NCI-H2107 (cell line): ENCODE data around the gene ACER3.
"Not testable (repeated sequence)": the region's sequence is repeated elsewhere in the genome, so short reads cannot be mapped to it uniquely, and the experiment has no call there.

Source experiments
- DNase-seq: peaks from one replicate; lab custom pipeline; 2025; lab: John Stamatoyannopoulos, UW

ACER3 gene

GRCh38 chr11:76860539-76861475, at the start of gene ACER3:
ACER3 (plus strand) TSS chr11:76860918; CDS start chr11:76860977, 59 bp downstream.
- DNase-seq: peak; percentile 54

DNA sequence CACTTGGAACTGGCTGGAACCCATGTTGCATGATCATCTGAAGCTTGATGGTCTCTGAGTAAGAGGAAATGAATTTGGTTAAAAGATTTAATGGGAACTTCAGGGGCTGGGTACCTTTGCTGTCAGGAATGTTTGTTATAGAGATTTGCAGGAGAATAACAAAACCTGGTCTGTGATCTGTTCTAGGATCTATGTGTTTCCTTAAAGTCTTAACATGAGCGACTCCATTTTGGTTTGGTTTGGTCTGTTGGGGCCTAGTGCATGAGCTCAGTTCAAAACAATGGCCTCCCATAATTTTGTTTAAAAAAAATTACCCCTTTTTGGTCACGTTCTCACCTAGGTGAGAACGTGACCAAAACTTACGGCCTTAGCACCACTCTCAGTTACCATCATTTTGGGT, 49.5 kb upstream of the ACER3 start:
- DNase-seq: no peak

- DNase-seq: no peak
Measured at GRCh38 chr11:76814414-76814813, 46.3 kb upstream of the ACER3 start.

DNA sequence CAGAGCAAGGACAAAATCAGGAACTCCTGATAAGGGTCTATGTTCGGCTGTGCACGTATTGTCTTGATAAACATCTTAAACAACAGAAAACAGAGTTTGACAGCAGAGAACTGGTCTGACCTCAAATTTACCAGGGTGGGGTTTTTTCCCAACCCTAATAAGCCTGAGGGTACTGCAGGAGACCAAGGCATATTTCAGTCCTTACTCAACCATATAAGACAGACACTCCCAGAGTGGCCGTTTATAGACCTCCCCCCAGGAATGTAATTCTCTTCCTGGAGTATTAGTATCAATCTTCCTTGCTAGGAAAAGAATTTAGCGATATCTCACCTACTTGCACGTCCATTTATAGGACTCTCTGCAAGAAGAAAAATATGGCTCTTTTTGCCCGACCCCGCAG, 45.0 kb upstream of the ACER3 start:
- not testable (repeated sequence) for DNase-seq

DNA sequence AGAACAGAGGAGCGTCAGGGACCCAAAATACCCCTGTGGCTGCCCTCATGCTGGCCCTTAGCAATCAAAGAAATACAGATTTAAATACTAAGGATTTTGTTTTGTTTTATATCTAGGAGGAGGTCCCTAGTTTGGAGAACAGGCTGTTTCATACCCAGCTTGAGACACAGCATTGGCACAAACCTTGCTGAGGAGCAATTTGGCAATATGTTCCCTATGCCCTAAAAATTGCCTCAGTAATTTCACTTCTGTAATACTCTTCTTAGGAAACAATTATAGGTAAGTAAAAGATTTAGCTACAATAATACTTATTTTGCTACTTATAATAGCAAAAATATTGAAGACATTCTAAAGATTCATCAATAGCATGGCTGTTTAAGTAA, 40.5 kb upstream of the ACER3 start:
- DNase-seq: no peak

- not testable (repeated sequence) for DNase-seq
Measured at GRCh38 chr11:76821396-76821795, 39.3 kb upstream of the ACER3 start.

DNA sequence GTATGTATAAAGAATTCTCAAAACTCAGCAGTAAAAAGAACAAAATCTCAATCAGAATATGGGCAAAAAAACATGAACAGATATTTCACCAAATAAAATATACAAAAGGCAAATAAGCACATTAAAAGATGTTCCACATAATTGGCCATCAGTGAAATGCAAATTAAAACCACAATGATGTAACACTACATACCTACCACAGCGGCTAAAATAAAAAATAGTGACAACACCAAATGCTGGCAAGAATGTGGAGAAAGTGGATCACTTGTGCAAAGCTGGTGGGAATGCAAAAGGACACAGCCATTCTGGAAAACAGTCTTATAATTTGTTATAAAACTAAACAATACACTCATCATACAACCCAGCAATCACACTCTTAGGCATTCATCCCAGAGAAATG, 38.3 kb upstream of the ACER3 start:
- no peak for DNase-seq

GRCh38 chr11:76823481-76824028, 37.2 kb upstream of the ACER3 start:
- no peak for DNase-seq

DNA sequence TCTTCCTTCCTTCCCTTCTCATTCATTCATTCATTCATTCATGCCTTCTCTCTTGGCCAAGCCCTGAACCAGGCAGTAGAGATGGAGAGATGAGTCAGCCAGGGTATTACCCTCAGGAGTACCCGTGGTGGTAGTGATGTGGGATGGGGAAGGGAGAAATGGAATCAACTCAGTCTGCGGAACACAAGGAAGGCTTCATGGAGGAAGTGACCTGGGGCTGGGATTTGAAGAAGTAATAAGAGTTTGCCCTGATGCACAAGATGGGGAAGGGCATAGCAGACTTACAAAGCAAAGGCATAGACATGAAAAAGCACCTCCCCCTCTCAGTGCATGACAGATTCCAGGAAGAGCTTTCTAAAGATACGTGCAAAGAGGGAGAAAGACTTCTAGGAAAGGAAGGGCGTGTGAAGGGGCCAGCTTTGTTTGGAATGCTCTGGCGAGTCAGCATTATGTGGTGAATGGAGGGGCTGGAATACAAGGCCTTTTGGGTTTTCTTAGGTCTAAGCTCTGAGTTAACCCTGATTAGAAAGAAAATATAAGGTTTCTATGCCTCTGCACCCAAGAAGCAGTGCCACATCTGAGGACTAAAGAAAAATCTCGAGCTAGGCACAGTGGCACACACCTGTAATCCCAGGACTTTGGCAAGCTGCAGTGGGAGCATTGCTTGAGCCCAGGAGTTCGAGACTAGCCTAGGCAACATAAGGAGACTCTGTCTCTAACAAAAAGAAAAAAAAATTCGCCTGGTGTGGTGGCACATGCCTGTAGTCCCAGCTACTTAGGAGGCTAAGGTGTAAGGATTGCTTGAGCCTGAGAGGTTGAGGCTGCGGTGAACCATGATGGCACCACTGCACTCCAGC, 36.4 kb upstream of the ACER3 start:
- DNase-seq: no peak

DNA sequence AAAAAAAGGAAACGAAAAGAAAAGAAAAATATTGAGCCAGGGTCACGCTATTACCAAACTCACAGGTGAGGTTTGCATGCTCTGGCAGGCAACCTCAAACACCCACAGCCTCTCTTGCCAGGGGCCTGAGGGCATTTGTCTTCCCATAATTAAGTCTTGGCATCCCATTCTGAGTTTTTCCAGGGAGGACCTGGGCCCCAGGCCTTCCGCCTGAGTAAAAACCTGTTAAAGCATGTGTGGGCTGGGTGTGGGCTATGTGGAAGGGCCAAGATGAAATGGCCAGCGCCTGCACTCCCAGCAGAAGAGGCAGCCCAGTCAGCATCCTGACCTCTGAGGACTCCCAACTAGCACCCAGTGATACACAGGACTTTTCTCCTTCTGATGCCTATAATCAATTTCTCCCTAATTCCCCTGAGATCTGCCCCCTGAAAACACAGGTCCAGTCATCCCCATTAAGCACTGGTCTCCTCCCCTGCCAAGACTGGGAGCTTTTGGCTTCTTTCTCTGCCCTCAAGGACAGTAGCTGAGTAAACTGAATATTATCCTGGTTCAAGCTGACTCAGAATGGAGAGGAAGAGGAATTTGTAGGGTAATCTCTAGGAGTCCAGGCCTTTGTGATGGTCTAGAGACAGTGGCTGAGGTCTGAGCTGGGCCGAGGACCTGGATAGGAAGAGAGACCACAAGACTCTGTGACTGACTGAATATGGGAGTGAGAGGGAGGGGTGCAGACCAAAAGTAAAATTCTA, 35.6 kb upstream of the ACER3 start:
- DNase-seq: no peak

GRCh38 chr11:76825726-76826396, 34.9 kb upstream of the ACER3 start:
- DNase-seq: no peak

DNA sequence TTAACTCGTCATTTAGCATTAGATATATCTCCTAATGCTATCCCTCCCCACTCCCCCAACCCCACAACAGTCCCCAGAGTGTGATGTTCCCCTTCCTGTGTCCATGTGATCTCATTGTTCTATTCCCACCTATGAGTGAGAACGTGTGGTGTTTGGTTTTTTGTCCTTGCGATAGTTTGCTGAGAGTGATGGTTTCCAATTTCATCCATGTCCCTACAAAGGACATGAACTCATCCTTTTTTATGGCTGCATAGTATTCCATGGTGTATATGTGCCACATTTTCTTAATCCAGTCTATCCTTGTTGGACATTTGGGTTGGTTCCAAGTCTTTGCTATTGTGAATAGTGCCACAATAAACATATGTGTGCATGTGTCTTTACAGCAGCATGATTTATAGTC, 34.2 kb upstream of the ACER3 start:
- not testable (repeated sequence) for DNase-seq

DNA sequence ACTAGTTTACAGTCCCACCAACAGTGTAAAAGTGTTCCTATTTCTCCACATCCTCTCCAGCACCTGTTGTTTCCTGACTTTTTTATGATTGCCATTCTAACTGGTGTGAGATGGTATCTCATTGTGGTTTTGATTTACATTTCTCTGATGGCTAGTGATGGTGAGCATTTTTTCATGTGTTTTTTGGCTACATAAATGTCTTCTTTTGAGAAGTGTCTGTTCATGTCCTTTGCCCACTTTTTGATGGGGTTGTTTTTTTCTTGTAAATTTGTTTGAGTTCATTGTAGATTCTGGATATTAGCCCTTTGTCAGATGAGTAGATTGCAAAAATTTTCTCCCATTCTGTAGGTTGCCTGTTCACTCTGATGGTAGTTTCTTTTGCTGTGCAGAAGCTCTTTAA, 33.7 kb upstream of the ACER3 start:
- DNase-seq: not testable (repeated sequence)

- DNase-seq: no peak
Measured at GRCh38 chr11:76830639-76831327, 29.9 kb upstream of the ACER3 start.

GRCh38 chr11:76831686-76832310, 28.9 kb upstream of the ACER3 start:
- DNase-seq: no peak

GRCh38 chr11:76832361-76832760, 28.4 kb upstream of the ACER3 start:
- no peak for DNase-seq

GRCh38 chr11:76834151-76834550, 26.6 kb upstream of the ACER3 start:
- no peak for DNase-seq

- DNase-seq: no peak
Measured at GRCh38 chr11:76835036-76835435, 25.7 kb upstream of the ACER3 start.

DNA sequence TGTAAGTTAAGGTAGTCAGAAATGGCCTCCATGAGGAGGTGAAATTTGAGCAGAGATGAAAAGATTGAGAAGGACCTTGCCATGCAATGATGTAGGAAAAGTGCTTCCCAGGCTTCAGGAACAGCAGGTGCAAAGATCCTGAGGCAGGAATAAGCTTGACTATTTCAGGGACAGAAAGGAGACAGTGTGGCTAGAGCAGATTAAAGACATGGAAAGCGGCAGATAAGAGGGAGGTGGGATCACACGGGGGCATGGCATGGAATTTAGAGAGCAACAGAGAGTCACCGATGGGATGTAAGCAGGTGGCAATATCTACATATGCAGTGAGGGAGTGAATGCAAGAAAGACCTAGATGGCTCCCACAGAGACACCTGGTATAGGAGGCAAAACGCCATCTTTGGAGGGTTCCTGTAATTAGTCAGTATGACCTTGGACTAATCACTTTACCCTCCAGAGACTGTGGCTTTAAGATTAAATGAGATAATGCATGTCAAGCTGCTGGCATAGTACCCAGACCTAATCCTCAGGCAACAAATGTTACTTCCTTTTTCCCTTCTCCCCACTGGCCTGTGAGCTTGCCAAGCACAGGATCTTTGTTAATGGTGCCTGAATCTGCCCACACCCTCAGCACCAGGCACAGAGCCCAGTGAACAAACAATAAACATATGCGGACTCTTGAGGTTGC, 24.6 kb upstream of the ACER3 start:
- no peak for DNase-seq
